Measurements from ENCODE around the gene ZSCAN20.

DNA sequence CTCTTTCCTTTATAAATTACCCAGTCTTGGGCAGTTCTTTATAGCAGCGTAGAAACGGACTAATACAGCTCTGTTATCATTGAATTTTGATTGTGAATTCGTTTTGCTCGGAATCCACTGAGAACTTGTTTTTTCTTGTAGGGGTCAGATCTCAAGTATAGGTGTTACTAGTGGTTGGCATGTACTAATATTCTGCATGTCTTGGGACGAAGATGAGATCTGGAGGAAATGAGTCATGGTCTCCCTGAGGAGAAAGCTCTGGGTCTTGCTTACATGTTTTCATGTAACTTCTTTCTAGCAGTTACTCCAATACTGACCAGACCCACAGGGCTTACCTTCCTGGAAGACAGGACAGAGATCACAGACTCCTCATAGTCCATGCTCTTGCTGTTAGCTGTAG, 30.3 kb downstream of the ZSCAN20 start:
- TF ChIP-seq, protein P1, sequence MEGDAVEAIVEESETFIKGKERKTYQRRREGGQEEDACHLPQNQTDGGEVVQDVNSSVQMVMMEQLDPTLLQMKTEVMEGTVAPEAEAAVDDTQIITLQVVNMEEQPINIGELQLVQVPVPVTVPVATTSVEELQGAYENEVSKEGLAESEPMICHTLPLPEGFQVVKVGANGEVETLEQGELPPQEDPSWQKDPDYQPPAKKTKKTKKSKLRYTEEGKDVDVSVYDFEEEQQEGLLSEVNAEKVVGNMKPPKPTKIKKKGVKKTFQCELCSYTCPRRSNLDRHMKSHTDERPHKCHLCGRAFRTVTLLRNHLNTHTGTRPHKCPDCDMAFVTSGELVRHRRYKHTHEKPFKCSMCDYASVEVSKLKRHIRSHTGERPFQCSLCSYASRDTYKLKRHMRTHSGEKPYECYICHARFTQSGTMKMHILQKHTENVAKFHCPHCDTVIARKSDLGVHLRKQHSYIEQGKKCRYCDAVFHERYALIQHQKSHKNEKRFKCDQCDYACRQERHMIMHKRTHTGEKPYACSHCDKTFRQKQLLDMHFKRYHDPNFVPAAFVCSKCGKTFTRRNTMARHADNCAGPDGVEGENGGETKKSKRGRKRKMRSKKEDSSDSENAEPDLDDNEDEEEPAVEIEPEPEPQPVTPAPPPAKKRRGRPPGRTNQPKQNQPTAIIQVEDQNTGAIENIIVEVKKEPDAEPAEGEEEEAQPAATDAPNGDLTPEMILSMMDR (IDR thresholded peaks at IDR 0.05; ENCODE audit: insufficient read depth, low read length, poor library complexity, severe bottlenecking): no peak
- TF ChIP-seq EZH2phosphoT487 (conservative IDR thresholded peaks at IDR 0.05; ENCODE audit: low read length): no peak

Data from SU-DHL-6 (cell line).